ENCODE measurements around the gene SLC9A5. TPM values are rescaled to one million over a fixed set of nuclear protein-coding genes. Genes with fewer than 3 reads are reported as not detected.

The SLC9A5 gene
- polyA plus RNA-seq, 1 donor (not counting 4 experiments of a cell fraction or from before 2014, with no cell fraction given): 0.51 TPM

DNA sequence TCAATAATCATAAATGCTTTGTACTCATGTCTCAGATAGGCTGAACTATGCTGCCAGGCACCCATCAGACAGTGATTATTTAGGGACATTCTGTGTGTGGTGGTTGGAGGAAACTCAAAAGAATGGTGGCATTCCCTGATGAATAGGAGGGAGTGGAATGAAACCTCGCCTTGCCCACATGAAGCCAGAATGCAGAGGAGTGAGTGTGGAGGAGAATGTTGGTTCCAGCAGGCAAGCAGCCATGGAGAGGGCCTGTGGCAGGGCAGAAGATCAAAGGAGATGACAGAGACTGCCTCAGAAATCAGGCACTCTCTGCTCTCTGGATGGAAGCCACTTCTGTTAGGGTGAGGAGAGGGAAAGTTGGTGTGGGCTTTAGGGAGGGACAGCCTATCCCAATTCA is 55.2 kb downstream of the SLC9A5 start:
- no peaks in the 10 kb centered on the region for H3K79me2 ChIP-seq (ENCODE audit: control insufficient read depth, insufficient read depth, low read length)
- dilution Hi-C loops (cut with MboI; ENCODE audit: extremely low pct_ligation_motif_present, low sequenced_read_pairs): no loop called here
- no peak overlapping the region for H3K9ac ChIP-seq (ENCODE audit: control insufficient read depth, extremely low read depth, insufficient read depth, low read length)
- H3K36me3 ChIP-seq (ENCODE audit: control insufficient read depth in 2 of 2, extremely low read depth in 1 of 2, insufficient read depth in 2 of 2, low read length in 2 of 2): no peaks in the 10 kb centered on the region
- H3K27ac ChIP-seq (ENCODE audit: control insufficient read depth, insufficient read depth, low read length): no peak overlapping the region
- FAIRE-seq (no peak), DNase-seq (ENCODE audit: low read depth, low spot score) (no peak)
- TF ChIP-seq EZH2 (IDR thresholded peaks at IDR 0.05; ENCODE audit: low read length): no peak
- TF ChIP-seq, protein P1, sequence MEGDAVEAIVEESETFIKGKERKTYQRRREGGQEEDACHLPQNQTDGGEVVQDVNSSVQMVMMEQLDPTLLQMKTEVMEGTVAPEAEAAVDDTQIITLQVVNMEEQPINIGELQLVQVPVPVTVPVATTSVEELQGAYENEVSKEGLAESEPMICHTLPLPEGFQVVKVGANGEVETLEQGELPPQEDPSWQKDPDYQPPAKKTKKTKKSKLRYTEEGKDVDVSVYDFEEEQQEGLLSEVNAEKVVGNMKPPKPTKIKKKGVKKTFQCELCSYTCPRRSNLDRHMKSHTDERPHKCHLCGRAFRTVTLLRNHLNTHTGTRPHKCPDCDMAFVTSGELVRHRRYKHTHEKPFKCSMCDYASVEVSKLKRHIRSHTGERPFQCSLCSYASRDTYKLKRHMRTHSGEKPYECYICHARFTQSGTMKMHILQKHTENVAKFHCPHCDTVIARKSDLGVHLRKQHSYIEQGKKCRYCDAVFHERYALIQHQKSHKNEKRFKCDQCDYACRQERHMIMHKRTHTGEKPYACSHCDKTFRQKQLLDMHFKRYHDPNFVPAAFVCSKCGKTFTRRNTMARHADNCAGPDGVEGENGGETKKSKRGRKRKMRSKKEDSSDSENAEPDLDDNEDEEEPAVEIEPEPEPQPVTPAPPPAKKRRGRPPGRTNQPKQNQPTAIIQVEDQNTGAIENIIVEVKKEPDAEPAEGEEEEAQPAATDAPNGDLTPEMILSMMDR (optimal IDR thresholded peaks at IDR 0.05 in 1 of 3, IDR thresholded peaks at IDR 0.05 in 1 of 3, conservative IDR thresholded peaks at IDR 0.05 in 1 of 3; ENCODE audit: extremely low read depth in 1 of 3, insufficient read depth in 2 of 3, low read length in 3 of 3): no peak
- H3K4me1 ChIP-seq (ENCODE audit: control insufficient read depth, extremely low read depth, insufficient read depth, low read length): no peaks in the 10 kb centered on the region
- no peaks in the 10 kb centered on the region for H3K9me1 ChIP-seq (ENCODE audit: control insufficient read depth, extremely low read depth, insufficient read depth, low read length)
- no peak overlapping the region for H3K4me2 ChIP-seq (ENCODE audit: control insufficient read depth, extremely low read depth, insufficient read depth, low read depth, low read length)
- H3K9me3 ChIP-seq (ENCODE audit: control insufficient read depth, low read depth, low read length): no peaks in the 10 kb centered on the region
- H4K20me1 ChIP-seq (ENCODE audit: control insufficient read depth, extremely low read depth, insufficient read depth, low read length): no peaks in the 10 kb centered on the region
- H3K27me3 ChIP-seq (ENCODE audit: control insufficient read depth, extremely low read depth, insufficient read depth, low read length): peaks cover 10% of the 10 kb centered on the region
- H2AFZ ChIP-seq (ENCODE audit: control insufficient read depth, low read length): no peak overlapping the region
- no peak overlapping the region for H3K4me3 ChIP-seq (ENCODE audit: control insufficient read depth in 2 of 3, extremely low read depth in 1 of 3, insufficient read depth in 2 of 3, low read depth in 1 of 3, low read length in 3 of 3)

DNA sequence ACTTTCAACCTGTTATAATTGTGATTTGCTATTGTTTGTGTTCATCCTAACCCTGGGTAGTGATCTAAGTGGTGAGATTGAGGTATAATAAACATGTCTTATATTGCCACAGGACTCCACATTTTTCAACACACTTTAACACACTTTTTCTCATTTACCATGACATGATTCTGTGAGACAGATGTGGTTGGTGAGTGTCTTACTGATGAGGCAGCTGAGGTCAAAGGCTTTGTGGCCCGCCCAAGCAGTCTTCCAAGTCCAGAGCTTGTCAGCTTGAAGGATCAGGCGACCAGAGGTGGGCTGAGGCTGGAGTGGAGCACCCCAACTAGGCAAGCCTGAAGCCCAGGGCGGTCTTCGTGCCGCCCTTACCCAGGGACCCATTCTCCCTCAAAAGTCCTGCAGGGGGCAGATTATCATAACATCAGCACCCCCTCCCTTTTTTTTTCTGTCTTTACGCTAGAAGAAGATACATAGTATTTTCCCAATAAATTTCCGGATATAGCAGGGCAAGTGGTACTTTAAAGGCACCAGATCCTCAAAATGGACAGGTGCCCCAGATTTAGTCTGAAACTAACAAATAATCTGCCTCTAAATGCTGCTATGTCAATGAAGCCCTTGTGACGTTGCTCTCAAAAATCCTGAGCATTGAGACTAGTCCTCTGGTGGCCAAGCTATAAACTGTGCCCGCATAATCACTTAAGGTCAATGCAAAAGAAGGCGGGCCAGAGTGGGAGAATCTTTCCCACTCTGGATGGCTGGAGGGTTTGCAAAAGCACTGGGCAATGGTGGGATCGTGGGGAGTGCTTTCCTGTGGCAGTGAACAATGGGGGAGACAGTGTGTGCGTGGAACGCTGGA is 56.7 kb downstream of the SLC9A5 start:
- H3K4me1 ChIP-seq (ENCODE audit: control insufficient read depth, extremely low read depth, insufficient read depth, low read length): no peaks in the 10 kb centered on the region
- FAIRE-seq: no peak
- no peak overlapping the region for H2AFZ ChIP-seq (ENCODE audit: control insufficient read depth, low read length)
- dilution Hi-C loops (cut with MboI; ENCODE audit: extremely low pct_ligation_motif_present, low sequenced_read_pairs): no loop called here
- no peak overlapping the region for H3K27ac ChIP-seq (ENCODE audit: control insufficient read depth, insufficient read depth, low read length)
- H3K27me3 ChIP-seq (ENCODE audit: control insufficient read depth, extremely low read depth, insufficient read depth, low read length): peaks cover 7% of the 10 kb centered on the region
- TF ChIP-seq, protein P1 (optimal IDR thresholded peaks at IDR 0.05 in 1 of 3, IDR thresholded peaks at IDR 0.05 in 1 of 3, conservative IDR thresholded peaks at IDR 0.05 in 1 of 3; ENCODE audit: extremely low read depth in 1 of 3, insufficient read depth in 2 of 3, low read length in 3 of 3): no peak
- no peak for TF ChIP-seq EZH2 (IDR thresholded peaks at IDR 0.05; ENCODE audit: low read length)
- H4K20me1 ChIP-seq (ENCODE audit: control insufficient read depth, extremely low read depth, insufficient read depth, low read length): no peaks in the 10 kb centered on the region
- no peaks in the 10 kb centered on the region for H3K36me3 ChIP-seq (ENCODE audit: control insufficient read depth in 2 of 2, extremely low read depth in 1 of 2, insufficient read depth in 2 of 2, low read length in 2 of 2)
- H3K4me3 ChIP-seq (ENCODE audit: control insufficient read depth in 2 of 3, extremely low read depth in 1 of 3, insufficient read depth in 2 of 3, low read depth in 1 of 3, low read length in 3 of 3): no peak overlapping the region
- H3K9me3 ChIP-seq (ENCODE audit: control insufficient read depth, low read depth, low read length): no peaks in the 10 kb centered on the region
- no peak for DNase-seq (ENCODE audit: low read depth, low spot score)
- no peaks in the 10 kb centered on the region for H3K79me2 ChIP-seq (ENCODE audit: control insufficient read depth, insufficient read depth, low read length)
- H3K9me1 ChIP-seq (ENCODE audit: control insufficient read depth, extremely low read depth, insufficient read depth, low read length): no peaks in the 10 kb centered on the region
- H3K9ac ChIP-seq (ENCODE audit: control insufficient read depth, extremely low read depth, insufficient read depth, low read length): no peak overlapping the region
- H3K4me2 ChIP-seq (ENCODE audit: control insufficient read depth, extremely low read depth, insufficient read depth, low read depth, low read length): no peak overlapping the region
